Measurements from ENCODE around the gene WDFY4.
A peak's percentile ranks its signal among the peaks of the same experiment; 100 is the strongest.

Gene WDFY4

GRCh38 chr10:48946891-48947500 is 262.3 kb downstream of the WDFY4 start:
- no peak for DNase-seq

- no peak for DNase-seq
Measured at GRCh38 chr10:48947690-48948469, 263.2 kb downstream of the WDFY4 start.

- peak; percentile 30 for DNase-seq
Measured at GRCh38 chr10:48948470-48949037, 263.9 kb downstream of the WDFY4 start.

- no peak for DNase-seq
Measured at GRCh38 chr10:48951707-48952106, 267.0 kb downstream of the WDFY4 start.

- no peak for DNase-seq
Measured at GRCh38 chr10:48957361-48958151, 272.9 kb downstream of the WDFY4 start.

- no peak for DNase-seq
Measured at GRCh38 chr10:48958598-48959190, 274.0 kb downstream of the WDFY4 start.

GRCh38 chr10:48964038-48964437 is 279.4 kb downstream of the WDFY4 start:
- no peak for DNase-seq

GRCh38 chr10:48965460-48965859 is 280.8 kb downstream of the WDFY4 start:
- DNase-seq, result no peak

- DNase-seq, result no peak
Measured at GRCh38 chr10:48968036-48968435, 283.4 kb downstream of the WDFY4 start.

- DNase-seq, result no peak
Measured at GRCh38 chr10:48970046-48970445, 285.4 kb downstream of the WDFY4 start.

- DNase-seq, result no peak
Measured at GRCh38 chr10:48970654-48971053, 286.0 kb downstream of the WDFY4 start.

- no peak for DNase-seq
Measured at GRCh38 chr10:48973065-48973464, 288.4 kb downstream of the WDFY4 start.

GRCh38 chr10:48974510-48975156 is 290.0 kb downstream of the WDFY4 start:
- DNase-seq, result no peak

- peak; percentile 23 for DNase-seq
Measured at GRCh38 chr10:48976196-48976595, 291.5 kb downstream of the WDFY4 start.

- no peak for DNase-seq
Measured at GRCh38 chr10:48978318-48978717, 293.6 kb downstream of the WDFY4 start.

- DNase-seq, result peak; percentile 50
Measured at GRCh38 chr10:48981310-48981907, 296.7 kb downstream of the WDFY4 start.

- DNase-seq, result no peak
Measured at GRCh38 chr10:48982584-48982983, 297.9 kb downstream of the WDFY4 start.

- DNase-seq, result no peak
Measured at GRCh38 chr10:48983648-48984351, 299.1 kb downstream of the WDFY4 start.

GRCh38 chr10:48985621-48986158 is 301.0 kb downstream of the WDFY4 start:
- no peak for DNase-seq

GRCh38 chr10:48990226-48990625 is 305.6 kb downstream of the WDFY4 start:
- DNase-seq, result no peak

- no peak for DNase-seq
Measured at GRCh38 chr10:48993627-48994026, 309.0 kb downstream of the WDFY4 start.

All from NCI-H69 (cell line).